ENCODE data around the gene LRRC3C. TPM values are rescaled to one million over a fixed set of nuclear protein-coding genes. Genes with fewer than 3 reads are reported as not detected.

LRRC3C gene
- total RNA-seq, 1 donor from 2014 or later, result not detected

DNA sequence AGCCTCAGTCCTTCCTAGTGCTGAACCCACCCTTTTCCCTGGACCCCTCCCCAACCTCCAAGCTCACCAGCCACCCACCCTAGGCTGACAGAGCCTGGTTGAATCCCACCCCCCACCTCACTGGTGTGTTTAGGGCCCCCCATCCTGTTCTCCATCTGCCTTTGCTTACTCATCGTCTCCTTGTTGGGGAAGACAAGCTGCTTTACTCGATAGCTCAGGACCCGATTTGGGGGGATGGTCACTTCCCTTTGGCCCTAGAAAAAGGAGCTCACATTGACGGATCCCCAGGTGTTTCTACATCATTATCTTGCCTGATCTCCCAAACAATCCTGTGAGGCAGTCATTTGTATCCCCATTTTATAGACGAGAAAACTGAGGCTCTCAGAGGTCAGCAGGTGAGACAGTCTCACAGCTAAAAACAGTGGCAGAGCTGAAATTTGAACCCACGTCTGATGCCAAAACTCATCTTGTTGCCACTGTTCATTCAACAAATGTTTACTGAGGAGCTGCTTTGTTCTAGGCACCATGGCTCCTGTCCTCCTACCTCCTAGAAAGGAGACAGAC, 18.7 kb upstream of the LRRC3C start:
- TF ChIP-seq, protein P1, sequence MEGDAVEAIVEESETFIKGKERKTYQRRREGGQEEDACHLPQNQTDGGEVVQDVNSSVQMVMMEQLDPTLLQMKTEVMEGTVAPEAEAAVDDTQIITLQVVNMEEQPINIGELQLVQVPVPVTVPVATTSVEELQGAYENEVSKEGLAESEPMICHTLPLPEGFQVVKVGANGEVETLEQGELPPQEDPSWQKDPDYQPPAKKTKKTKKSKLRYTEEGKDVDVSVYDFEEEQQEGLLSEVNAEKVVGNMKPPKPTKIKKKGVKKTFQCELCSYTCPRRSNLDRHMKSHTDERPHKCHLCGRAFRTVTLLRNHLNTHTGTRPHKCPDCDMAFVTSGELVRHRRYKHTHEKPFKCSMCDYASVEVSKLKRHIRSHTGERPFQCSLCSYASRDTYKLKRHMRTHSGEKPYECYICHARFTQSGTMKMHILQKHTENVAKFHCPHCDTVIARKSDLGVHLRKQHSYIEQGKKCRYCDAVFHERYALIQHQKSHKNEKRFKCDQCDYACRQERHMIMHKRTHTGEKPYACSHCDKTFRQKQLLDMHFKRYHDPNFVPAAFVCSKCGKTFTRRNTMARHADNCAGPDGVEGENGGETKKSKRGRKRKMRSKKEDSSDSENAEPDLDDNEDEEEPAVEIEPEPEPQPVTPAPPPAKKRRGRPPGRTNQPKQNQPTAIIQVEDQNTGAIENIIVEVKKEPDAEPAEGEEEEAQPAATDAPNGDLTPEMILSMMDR (IDR thresholded peaks at IDR 0.05), result no peak
- TF ChIP-seq POLR2A (IDR thresholded peaks at IDR 0.05), result no peak
- no peak for TF ChIP-seq POLR2AphosphoS5 (IDR thresholded peaks at IDR 0.05; ENCODE audit: insufficient read depth in 1 of 2, low read depth in 1 of 2)
- Histone ChIP-seq H3K36me3 (peaks cover 0 to 7% of the 10 kb centered on the region in 2 donors), H3K4me1 (no peaks in the 10 kb centered on the region), H3K9me3 (no peaks in the 10 kb centered on the region), H3K4me3 (no peak overlapping the region), H3K27ac (no peak overlapping the region), H3K27me3 (no peaks in the 10 kb centered on the region)
- intact Hi-C loops (cut with DNase I), result no loop called here
- no peak for DNase-seq (ENCODE audit: extremely low spot score in 2 of 2)

DNA sequence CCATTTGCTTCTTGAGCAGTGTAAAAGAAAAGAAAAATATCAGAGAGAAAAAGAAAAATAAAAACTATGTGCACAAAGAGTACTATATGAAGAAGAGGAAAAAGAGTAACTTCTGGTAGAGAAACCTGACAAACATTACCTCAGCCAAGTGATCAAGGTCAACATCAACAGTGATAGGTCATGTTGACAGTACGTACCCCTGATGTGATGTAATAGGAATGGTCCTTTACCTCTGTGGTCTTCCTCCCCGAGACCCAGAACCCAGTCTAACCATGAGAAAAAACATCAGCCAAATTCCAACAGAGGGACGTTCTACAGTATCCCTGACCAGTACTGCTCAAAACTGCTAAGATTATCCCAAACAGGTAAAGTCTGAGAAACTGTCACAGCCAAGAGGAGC, 13.5 kb upstream of the LRRC3C start:
- intact Hi-C loops (cut with DNase I), result no loop called here
- H3K4me1 ChIP-seq, result no peaks in the 10 kb centered on the region
- no peaks in the 10 kb centered on the region for H3K27me3 ChIP-seq
- DNase-seq (ENCODE audit: extremely low spot score in 2 of 2), result no peak
- no peaks in the 10 kb centered on the region for H3K9me3 ChIP-seq
- peaks cover 0 to 7% of the 10 kb centered on the region in 2 donors for H3K36me3 ChIP-seq
- no peak overlapping the region for H3K27ac ChIP-seq
- no peak for TF ChIP-seq POLR2AphosphoS5 (IDR thresholded peaks at IDR 0.05; ENCODE audit: insufficient read depth in 1 of 2, low read depth in 1 of 2)
- TF ChIP-seq, protein P1 (IDR thresholded peaks at IDR 0.05), result no peak
- no peak for TF ChIP-seq POLR2A (IDR thresholded peaks at IDR 0.05)
- no peak overlapping the region for H3K4me3 ChIP-seq

DNA sequence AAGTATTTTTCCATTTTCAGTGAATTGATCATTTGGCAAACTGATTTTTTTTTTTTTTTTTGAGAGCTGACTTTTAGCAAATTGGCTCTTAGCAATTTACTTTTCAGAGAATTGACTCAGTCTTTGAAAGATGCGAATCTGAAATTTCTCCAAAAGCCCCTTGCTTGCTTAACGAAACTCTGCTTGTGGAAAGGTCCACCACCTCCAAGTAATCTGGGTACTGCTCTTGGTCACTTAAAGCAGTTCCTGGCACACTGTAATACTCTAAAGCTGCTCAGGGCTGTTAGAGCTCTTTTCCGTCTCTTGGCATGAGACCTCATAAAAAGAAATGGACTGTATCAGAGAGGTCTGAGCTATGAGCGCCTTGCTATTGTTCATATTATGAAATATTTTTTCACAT, 12.0 kb upstream of the LRRC3C start:
- intact Hi-C loops (cut with DNase I), result no loop called here
- Histone ChIP-seq H3K27ac (no peak overlapping the region), H3K4me1 (no peaks in the 10 kb centered on the region), H3K9me3 (no peaks in the 10 kb centered on the region), H3K27me3 (no peaks in the 10 kb centered on the region), H3K36me3 (peaks cover 0 to 3% of the 10 kb centered on the region in 2 donors), H3K4me3 (no peak overlapping the region)
- DNase-seq (ENCODE audit: extremely low spot score in 2 of 2), result no peak
- TF ChIP-seq, protein P1 (IDR thresholded peaks at IDR 0.05), result no peak
- TF ChIP-seq POLR2AphosphoS5 (IDR thresholded peaks at IDR 0.05; ENCODE audit: insufficient read depth in 1 of 2, low read depth in 1 of 2) (no peak), POLR2A (IDR thresholded peaks at IDR 0.05) (no peak)

DNA sequence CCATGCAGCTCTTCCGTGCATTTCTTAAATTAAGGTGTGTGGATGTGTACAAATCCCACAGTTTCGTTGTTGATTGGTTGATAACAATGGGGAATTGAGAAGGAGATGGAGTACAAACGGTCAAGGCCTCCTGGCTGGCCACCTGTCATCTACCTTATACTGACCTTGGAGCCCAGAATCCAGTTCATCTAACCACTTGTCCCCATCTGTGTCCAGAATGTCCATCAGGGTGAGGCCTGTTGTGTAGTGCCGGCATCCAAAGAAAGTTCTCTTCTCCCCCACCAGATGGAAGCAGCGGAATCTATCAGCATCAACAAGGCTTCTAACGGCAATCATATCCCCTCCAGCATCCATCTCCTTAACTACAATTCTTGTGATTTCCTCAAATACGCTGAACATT, 10.6 kb upstream of the LRRC3C start:
- intact Hi-C loops (cut with DNase I), result no loop called here
- Histone ChIP-seq H3K27ac (no peak overlapping the region), H3K4me3 (no peak overlapping the region), H3K4me1 (no peaks in the 10 kb centered on the region), H3K36me3 (peaks cover 0 to 17% of the 10 kb centered on the region in 2 donors), H3K27me3 (no peaks in the 10 kb centered on the region), H3K9me3 (no peaks in the 10 kb centered on the region)
- no peak for DNase-seq (ENCODE audit: extremely low spot score in 2 of 2)
- TF ChIP-seq POLR2A (IDR thresholded peaks at IDR 0.05) (no peak), POLR2AphosphoS5 (IDR thresholded peaks at IDR 0.05; ENCODE audit: insufficient read depth in 1 of 2, low read depth in 1 of 2) (no peak)
- TF ChIP-seq, protein P1 (IDR thresholded peaks at IDR 0.05), result no peak

DNA sequence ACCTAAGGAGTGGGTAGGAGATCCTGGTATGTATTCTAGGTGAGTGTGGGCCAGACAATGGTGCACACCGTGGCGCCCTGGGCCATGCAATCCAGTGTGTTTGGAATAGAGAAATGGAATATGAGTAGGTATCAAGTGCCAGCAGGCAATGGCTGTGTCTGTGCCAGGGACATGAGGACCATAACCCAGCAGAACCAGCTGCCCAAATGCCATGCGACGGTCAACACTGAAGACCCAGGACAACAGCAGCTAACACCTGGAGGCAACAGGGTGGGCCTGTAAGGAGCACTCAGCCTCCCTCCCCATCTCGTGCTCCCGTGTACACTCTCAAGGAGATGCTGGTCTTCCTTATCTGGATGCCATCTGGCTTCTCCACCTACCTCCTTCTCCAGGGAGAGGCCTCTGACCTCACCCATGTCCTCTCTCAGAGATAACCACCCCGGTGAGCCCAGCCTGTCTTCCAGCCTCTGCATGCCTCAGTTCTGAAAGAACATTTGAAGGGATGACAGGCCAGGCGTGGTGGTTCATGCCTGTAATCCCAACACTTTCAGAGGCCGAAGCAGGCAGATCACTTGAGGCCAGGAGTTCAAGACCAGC, 8.3 kb upstream of the LRRC3C start:
- H3K4me3 ChIP-seq, result no peak overlapping the region
- no peak overlapping the region for H3K27ac ChIP-seq
- no peak for DNase-seq (ENCODE audit: extremely low spot score in 2 of 2)
- peaks cover 0 to 36% of the 10 kb centered on the region in 2 donors for H3K36me3 ChIP-seq
- TF ChIP-seq POLR2AphosphoS5 (IDR thresholded peaks at IDR 0.05; ENCODE audit: insufficient read depth in 1 of 2, low read depth in 1 of 2) (no peak), POLR2A (IDR thresholded peaks at IDR 0.05) (no peak)
- TF ChIP-seq, protein P1 (IDR thresholded peaks at IDR 0.05), result no peak
- no peaks in the 10 kb centered on the region for H3K4me1 ChIP-seq
- H3K27me3 ChIP-seq, result no peaks in the 10 kb centered on the region
- intact Hi-C loops (cut with DNase I), result no loop called here
- H3K9me3 ChIP-seq, result no peaks in the 10 kb centered on the region

Data from vagina (tissue), 2 donors.